Adrenal gland (tissue), 12 donors: ENCODE measurements around the gene CAPN5. TPM values are rescaled to one million over a fixed set of nuclear protein-coding genes. Genes with fewer than 3 reads are reported as not detected.
A peak's percentile ranks its signal among the peaks of the same experiment; 100 is the strongest.

Source experiments
- DNase-seq, 7 donors: peaks; one replicate each; pipeline ENCODE4 v3.0.0-alpha.2; 2019 to 2020
- H3K27ac ChIP-seq, 5 donors: fragments of 200-600 bp; sonication (generic) in 4 of 5; 1 replicate in 3 of 5; 2 replicates in 2 of 5; pipeline versions ENCODE4 v1.5.1 to v1.8.0; 2016 to 2020; ENCODE audit warnings: mild to moderate bottlenecking in 1 of 5
- H3K27me3 ChIP-seq: fragments of 200-600 bp; 2 replicates; pipeline ENCODE4 v1.8.0; 2021
- H3K36me3 ChIP-seq, 2 donors: fragments of 200-600 bp; replicated peaks in 1 of 2; 1 replicate in 1 of 2; 2 replicates in 1 of 2; pipeline versions ENCODE4 v1.5.1 to v1.8.0; 2018 to 2022
- H3K4me1 ChIP-seq, 2 donors: fragments of 200-600 bp; replicated peaks in 1 of 2; 1 replicate in 1 of 2; 2 replicates in 1 of 2; pipeline versions ENCODE4 v1.5.1 to v1.8.0; 2018 to 2021
- H3K4me3 ChIP-seq, 4 donors: fragments of 200-600 bp; sonication (generic) in 3 of 4; one replicate each; pipeline ENCODE4 v1.5.1; 2016 to 2018
- H3K9me3 ChIP-seq, 3 donors: fragments of 200-600 bp; sonication (generic) in 1 of 3; replicated peaks in 1 of 3; 1 replicate in 2 of 3; 2 replicates in 1 of 3; pipeline versions ENCODE4 v1.5.1 to v1.8.0; 2016 to 2021
- CTCF ChIP-seq, 6 experiments: fragments of 450-650 bp in 4 of 6; fragments of 200-600 bp in 2 of 6; sonication (generic) in 1 of 6; IDR thresholded peaks; 1 replicate in 5 of 6; 2 replicates in 1 of 6; pipeline versions ENCODE4 v1.5.1 to v1.8.0; 2016 to 2021; ENCODE audit warnings: antibody characterized with exemption in 6 of 6, mild to moderate bottlenecking in 2 of 6, moderate library complexity in 1 of 6
- POLR2A ChIP-seq, 2 donors: fragments of 450-650 bp; IDR thresholded peaks; one replicate each; pipeline ENCODE4 v1.6.1; 2017; ENCODE audit warnings: antibody characterized with exemption in 2 of 2, mild to moderate bottlenecking in 2 of 2, moderate library complexity in 1 of 2
- whole genome bisulfite sequencing, 4 donors: extraction: QIAGEN DNeasy Blood & Tissue Kit in 2 of 4; methylation state at CpG; one replicate each; pipeline versions ENCODE4 v1.1.5 to v1.1.7; 2013 to 2017; 5-methylcytosine and 5-hydroxymethylcytosine counted together
- intact Hi-C, 2 donors: fragments of 100-400 bp; cut with DNase I; formaldehyde crosslinking; loops; one replicate each; pipeline versions ENCODE4 v1.14.1 to v1.15.0; 2022 to 2023
- polyA plus RNA-seq, 3 donors: library from polyadenylated mRNA; stranded (reverse); fragments of 200-250 nt in 2 of 3; fragments of 350-450 nt in 1 of 3; fragmentation: Illumina TruSeq in 1 of 3; extraction: RNeasy Lipid Tissue Mini Kit (QIAGEN cat#74804) in 1 of 3; gene quantifications; one replicate each; pipeline ENCODE4 v1.2.3, GENCODE V29; 2013 to 2014
- total RNA-seq, 9 donors: library from RNA; depleted of rRNA in 4 of 9; stranded (reverse); fragments of >200 nt in 4 of 9; fragments of 120-200 nt in 1 of 9; fragmentation: NEBNext Ultra II Directional in 1 of 9; extraction: Animal tissue kit (Norgen Biotek cat#: 25700) in 1 of 9; gene quantifications; one replicate each; pipeline versions ENCODE4 v1.1.0 to v1.2.4, GENCODE V29; 2013 to 2023
- donor health status: healthy with polysubstance abuse.
- donor health status: Bipolar disorder and iron deficiency.
- donor health status: DM: yes; HTN: yes; CAD: no.
- donor health status: DM: no; HTN: no; CAD: no.
- donor health status: DM: no; HTN: no; CAD: no.
- donor health status: DM: yes; HTN: yes; CAD: no.

CAPN5 gene
- total and polyA plus RNA-seq, 12 donors: 5.6 to 29.6 (median 18.4) TPM

GRCh38 chr11:77144857-77145428 lies 78.2 kb downstream of the CAPN5 start:
- no peak overlapping the region for H3K4me3 ChIP-seq
- no peaks in the 10 kb centered on the region for H3K27me3 ChIP-seq
- no peak for DNase-seq
- WGBS, 4 donors: 74 to 86% (median 82%) methylated on average over 7 of the region's 7 CpGs
- peak overlapping the region in 1 of 5 donors; percentile 2 for H3K27ac ChIP-seq
- intact Hi-C loops: loop anchor here in 1 of 2 donors (5.0 kb wide), 1 partner anchor 37 kb away; no protein-coding TSS in a partner anchor
- H3K4me1 ChIP-seq: peaks cover 8 to 16% of the 10 kb centered on the region in 2 donors
- no peaks in the 10 kb centered on the region for H3K9me3 ChIP-seq
- H3K36me3 ChIP-seq: no peaks in the 10 kb centered on the region
- TF ChIP-seq POLR2A (IDR thresholded peaks at IDR 0.05) (no peak), CTCF (IDR thresholded peaks at IDR 0.05) (no peak)

DNA sequence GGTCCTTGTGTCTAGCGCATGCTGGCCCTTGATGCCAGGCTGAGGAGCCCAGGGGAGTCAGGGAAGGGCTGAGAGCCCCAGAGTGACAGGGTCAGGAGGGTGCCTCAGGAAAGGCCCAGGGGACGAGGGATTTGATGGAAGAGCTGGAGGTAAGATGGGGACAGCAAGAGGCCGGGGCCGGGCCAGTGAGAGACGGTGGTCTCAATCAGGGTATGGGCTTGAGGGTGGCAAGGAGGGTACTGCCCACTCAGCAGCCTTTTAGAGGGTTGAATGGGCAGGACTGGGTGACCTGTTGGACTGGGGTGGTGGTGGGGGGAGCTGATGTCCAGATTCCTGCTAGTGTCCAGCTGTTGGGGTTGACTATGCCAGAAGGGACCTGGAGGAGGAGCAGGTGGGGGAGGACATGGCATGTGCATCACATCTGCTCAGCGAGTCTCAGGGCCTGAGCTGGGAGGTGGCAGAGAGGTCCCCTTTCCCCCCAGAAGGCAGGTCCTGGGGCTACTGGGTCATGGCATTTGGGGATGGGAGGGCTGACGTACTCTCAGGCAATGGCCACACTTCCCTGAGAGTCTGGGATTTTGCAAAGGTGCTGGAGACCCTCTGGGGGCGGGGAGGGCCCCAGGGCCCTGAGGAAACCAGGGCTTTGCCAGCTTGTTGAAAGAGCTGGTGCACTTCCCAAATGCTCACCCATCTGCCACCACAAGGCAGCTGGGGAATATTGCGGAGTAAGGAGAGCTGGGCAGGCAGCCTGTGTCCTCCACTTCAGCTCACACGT lies 79.7 kb downstream of the CAPN5 start:
- WGBS, 4 donors: 91 to 96% (median 91%) methylated on average over 9 to 10 of the region's 10 CpGs
- Histone ChIP-seq H3K36me3 (no peaks in the 10 kb centered on the region), H3K27ac (no peak overlapping the region), H3K9me3 (no peaks in the 10 kb centered on the region), H3K4me1 (peaks cover 2 to 3% of the 10 kb centered on the region in 2 donors), H3K27me3 (no peaks in the 10 kb centered on the region), H3K4me3 (no peak overlapping the region)
- DNase-seq: no peak
- TF ChIP-seq POLR2A (IDR thresholded peaks at IDR 0.05) (no peak), CTCF (IDR thresholded peaks at IDR 0.05) (no peak)
- intact Hi-C loops: no loop called here

DNA sequence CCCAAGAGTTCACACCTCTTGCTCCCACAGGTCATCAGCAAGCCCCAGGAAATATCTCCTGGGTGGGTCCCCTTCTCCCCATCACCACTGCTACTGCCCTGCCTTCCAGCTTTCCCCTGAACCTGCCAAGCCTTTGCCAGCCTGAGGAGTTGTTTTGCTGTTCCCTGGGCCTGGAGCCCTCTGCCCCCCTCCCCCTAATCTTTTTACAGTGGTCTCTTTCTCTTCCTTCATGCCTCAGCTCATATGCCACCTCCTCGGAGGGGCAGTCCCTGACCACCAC lies 80.2 kb downstream of the CAPN5 start:
- Histone ChIP-seq H3K27ac (no peak overlapping the region), H3K36me3 (no peaks in the 10 kb centered on the region), H3K27me3 (no peaks in the 10 kb centered on the region), H3K4me1 (peaks cover 7% of the 10 kb centered on the region in 2 donors), H3K4me3 (no peak overlapping the region), H3K9me3 (no peaks in the 10 kb centered on the region)
- no peak for TF ChIP-seq POLR2A (IDR thresholded peaks at IDR 0.05)
- no peak for TF ChIP-seq CTCF (IDR thresholded peaks at IDR 0.05)
- WGBS, 4 donors: 92 to 96% (median 94%) methylated on average over 1 of the region's 1 CpG
- intact Hi-C loops: no loop called here
- no peak for DNase-seq

DNA sequence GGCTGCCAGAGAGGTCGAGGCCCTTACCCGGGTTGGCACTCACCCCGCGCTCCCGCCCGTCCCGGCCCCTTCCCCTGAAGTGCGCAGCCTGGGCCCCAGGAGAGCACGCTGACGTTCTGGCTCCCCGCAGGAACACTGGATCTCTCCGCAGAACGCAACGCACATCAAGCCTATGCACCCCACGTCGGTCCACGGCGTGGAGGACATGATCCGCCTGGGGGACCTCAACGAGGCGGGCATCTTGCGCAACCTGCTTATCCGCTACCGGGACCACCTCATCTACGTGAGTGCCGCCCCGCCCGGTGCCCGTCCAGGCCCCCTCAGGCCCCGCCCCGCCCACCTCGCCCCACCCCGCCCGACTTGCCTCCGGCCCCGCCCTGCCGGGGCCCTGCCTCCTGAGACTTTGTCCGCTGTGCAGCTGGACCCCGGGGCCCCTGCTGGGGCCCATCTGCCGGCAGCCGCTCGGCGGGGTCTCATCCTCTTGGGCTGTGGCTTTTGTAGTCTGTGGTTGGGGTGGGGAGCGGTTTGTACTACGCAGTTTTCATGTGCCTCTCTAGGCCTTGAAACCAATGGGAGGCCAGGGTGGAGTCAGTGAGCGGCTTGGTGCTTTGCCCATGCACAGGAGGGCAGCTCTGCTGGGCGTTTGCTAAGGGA lies 81.0 kb downstream of the CAPN5 start:
- H3K9me3 ChIP-seq: no peaks in the 10 kb centered on the region
- 48 to 61% (median 53%) methylated on average over 5 to 47 of the region's 47 CpGs for WGBS, 4 donors
- intact Hi-C loops: no loop called here
- H3K4me3 ChIP-seq: no peak overlapping the region
- H3K27me3 ChIP-seq: no peaks in the 10 kb centered on the region
- H3K27ac ChIP-seq: no peak overlapping the region
- peaks cover 14 to 15% of the 10 kb centered on the region in 2 donors for H3K4me1 ChIP-seq
- H3K36me3 ChIP-seq: no peaks in the 10 kb centered on the region
- no peak for TF ChIP-seq POLR2A (IDR thresholded peaks at IDR 0.05)
- TF ChIP-seq CTCF (IDR thresholded peaks at IDR 0.05): no peak
- DNase-seq: no peak
